AG10803 (cell line): Measurements from ENCODE around the gene ATP5F1B.

Experiments
- DNase-seq: peaks from one replicate; pipeline ENCODE4 v3.0.0; 2010; ENCODE audit warnings: low read depth
- H3K4me3 ChIP-seq: 2 replicates; pipeline ENCODE4 v1.5.1; 2011; ENCODE audit warnings: mild to moderate bottlenecking, low read length, control low read depth
- TF ChIP-seq, protein P1 (sequence below): conservative IDR thresholded peaks from 2 replicates; pipeline ENCODE4 v1.5.1; 2011; ENCODE audit warnings: mild to moderate bottlenecking, low read length, control low read depth, inconsistent platforms

The ATP5F1B gene

DNA sequence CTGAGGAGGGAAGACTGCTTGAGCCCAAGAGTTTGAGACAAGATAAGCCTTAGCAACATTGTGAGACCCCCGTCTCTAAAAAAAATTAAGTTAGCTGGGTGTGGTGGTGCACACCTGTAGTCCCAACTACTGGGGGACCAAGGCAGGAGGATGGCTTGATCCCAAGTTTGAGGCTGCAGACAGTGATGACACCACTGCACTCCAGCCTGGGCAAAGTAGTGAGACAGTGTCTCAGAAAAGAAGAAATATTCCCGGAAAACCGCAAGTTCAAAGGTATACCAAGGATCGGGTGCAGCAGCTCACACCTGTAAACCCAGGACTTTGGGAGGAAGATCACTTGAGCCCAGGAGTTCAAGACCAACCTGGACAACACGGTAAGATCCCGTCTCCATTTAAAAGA lies 36.5 kb upstream of the ATP5F1B start:
- TF ChIP-seq, protein P1, sequence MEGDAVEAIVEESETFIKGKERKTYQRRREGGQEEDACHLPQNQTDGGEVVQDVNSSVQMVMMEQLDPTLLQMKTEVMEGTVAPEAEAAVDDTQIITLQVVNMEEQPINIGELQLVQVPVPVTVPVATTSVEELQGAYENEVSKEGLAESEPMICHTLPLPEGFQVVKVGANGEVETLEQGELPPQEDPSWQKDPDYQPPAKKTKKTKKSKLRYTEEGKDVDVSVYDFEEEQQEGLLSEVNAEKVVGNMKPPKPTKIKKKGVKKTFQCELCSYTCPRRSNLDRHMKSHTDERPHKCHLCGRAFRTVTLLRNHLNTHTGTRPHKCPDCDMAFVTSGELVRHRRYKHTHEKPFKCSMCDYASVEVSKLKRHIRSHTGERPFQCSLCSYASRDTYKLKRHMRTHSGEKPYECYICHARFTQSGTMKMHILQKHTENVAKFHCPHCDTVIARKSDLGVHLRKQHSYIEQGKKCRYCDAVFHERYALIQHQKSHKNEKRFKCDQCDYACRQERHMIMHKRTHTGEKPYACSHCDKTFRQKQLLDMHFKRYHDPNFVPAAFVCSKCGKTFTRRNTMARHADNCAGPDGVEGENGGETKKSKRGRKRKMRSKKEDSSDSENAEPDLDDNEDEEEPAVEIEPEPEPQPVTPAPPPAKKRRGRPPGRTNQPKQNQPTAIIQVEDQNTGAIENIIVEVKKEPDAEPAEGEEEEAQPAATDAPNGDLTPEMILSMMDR, result no peak
- no peak overlapping the region for H3K4me3 ChIP-seq
- no peak for DNase-seq

GRCh38 chr12:56679883-56680575 lies 34.2 kb upstream of the ATP5F1B start:
- H3K4me3 ChIP-seq, result no peak overlapping the region
- DNase-seq, result no peak
- TF ChIP-seq, protein P1, result no peak

DNA sequence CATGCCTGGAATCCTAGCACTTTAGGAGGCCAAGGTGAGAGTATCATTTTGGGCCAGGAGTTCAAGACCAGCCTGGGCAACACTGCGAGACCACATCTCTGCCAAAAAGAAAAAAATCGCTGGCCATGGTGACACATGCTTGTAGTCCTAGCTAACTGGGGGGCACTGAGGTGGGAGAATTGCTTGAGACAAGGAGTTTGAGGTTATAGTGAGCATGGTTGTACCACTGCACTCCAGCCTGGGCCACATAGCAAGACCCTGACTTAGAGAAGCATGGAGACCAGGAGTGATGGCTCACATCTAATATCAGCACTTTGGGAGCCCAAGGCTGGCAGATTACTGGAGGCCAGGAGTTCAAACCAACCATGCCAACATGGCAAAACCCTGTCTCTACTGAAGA lies 33.1 kb upstream of the ATP5F1B start:
- no peak for DNase-seq
- TF ChIP-seq, protein P1, result no peak
- no peak overlapping the region for H3K4me3 ChIP-seq

DNA sequence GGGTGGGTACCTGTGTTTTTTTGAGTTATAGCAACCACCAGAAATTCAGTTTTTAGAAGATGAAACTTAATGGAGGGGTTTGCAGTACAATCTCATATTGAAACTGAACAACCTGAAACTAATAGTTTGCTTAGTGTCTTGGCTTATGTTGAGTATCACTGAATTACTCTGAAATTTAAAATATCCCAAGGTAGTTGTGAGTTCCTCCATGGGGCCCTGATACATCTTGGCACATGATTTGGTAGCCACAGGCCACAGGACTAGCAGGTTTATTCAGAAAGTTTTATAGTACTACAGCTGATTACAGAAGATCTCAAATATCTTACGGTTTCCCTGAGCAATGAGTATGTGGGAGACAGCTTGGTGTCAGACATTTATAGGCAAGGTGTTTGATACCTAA lies 31.9 kb upstream of the ATP5F1B start:
- DNase-seq, result no peak
- H3K4me3 ChIP-seq, result no peak overlapping the region
- TF ChIP-seq, protein P1, result no peak

GRCh38 chr12:56676851-56677580 lies 31.2 kb upstream of the ATP5F1B start:
- TF ChIP-seq, protein P1, result no peak
- no peak overlapping the region for H3K4me3 ChIP-seq
- no peak for DNase-seq

GRCh38 chr12:56671608-56672007 lies 25.8 kb upstream of the ATP5F1B start:
- DNase-seq, result no peak
- no peak overlapping the region for H3K4me3 ChIP-seq
- TF ChIP-seq, protein P1, result no peak

DNA sequence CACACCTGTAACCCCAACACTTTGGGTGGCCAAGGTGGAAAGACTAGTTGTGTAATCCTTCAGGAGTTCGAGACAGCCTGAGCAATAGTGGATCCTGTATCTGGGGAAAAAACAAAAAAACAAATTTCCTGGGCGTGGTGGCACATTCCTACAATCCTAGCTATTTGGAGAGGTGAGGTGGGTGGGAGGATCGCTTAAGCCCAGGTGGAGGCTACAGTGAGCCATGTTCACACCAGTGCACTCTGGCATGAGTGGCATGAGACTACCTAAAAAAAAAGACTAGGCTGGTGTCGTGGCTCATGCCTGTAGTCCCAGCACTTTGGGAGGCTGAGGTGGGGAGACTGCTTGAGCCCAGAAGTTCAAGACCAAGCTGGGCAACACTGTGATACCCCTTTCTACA lies 25.1 kb upstream of the ATP5F1B start:
- H3K4me3 ChIP-seq, result no peak overlapping the region
- TF ChIP-seq, protein P1, result no peak
- no peak for DNase-seq
